Measurements from ENCODE around the gene SALL1.

GRCh38 chr16:51140112-51140511, 11.0 kb downstream of the SALL1 start:
- TF ChIP-seq EZH2 (IDR thresholded peaks at IDR 0.05; ENCODE audit: insufficient read depth, low read length) = no peak
- no peak for TF ChIP-seq CTCF (IDR thresholded peaks at IDR 0.05; ENCODE audit: insufficient read depth, low read depth, low read length)

All from astrocyte (in vitro differentiated cells and primary cell).